WTC11 (cell line): ENCODE measurements around the gene RALBP1. TPM values are rescaled to one million over a fixed set of nuclear protein-coding genes. Genes with fewer than 3 reads are reported as not detected.

Experiments
- ATAC-seq: fragments of 200-7000 bp; cut with Tn5 transposase; 2 replicates; pipeline ENCODE4 v1.10.0; 2021; ENCODE audit warnings: mild to moderate bottlenecking, moderate library complexity
- CTCF ChIA-PET: fragments of 300-600 bp; sonication (Branson Sonifier 250); formaldehyde crosslinking; loops from one replicate; lab custom pipeline; 2021; ENCODE audit warnings: antibody characterized with exemption; lab: Charles Lee
- POLR2A ChIA-PET: fragments of 350-600 bp; sonication (Branson Sonifier 250); formaldehyde crosslinking; loops from one replicate; lab custom pipeline; 2021; ENCODE audit warnings: antibody characterized with exemption; lab: Charles Lee
- DNase-seq: peaks from one replicate; pipeline ENCODE4 v3.0.0; 2021; ENCODE audit warnings: low spot score
- H3K27ac Mint-ChIP-seq: 2 replicates; pipeline ENCODE4 v1.8.0; 2021; ENCODE audit warnings: mixed read lengths
- H3K27me3 Mint-ChIP-seq: 2 replicates; pipeline ENCODE4 v1.8.0; 2021; ENCODE audit warnings: low read depth, mild to moderate bottlenecking, moderate library complexity, mixed read lengths
- H3K36me3 Mint-ChIP-seq: 2 replicates; pipeline ENCODE4 v1.8.0; 2021; ENCODE audit warnings: mixed read lengths
- H3K4me1 Mint-ChIP-seq: 2 replicates; pipeline ENCODE4 v1.8.0; 2022; ENCODE audit warnings: mixed read lengths
- H3K4me3 Mint-ChIP-seq: 2 replicates; pipeline ENCODE4 v1.8.0; 2021; ENCODE audit warnings: mild to moderate bottlenecking, moderate library complexity, mixed read lengths
- H3K9me3 Mint-ChIP-seq: 2 replicates; pipeline ENCODE4 v1.8.0; 2021; ENCODE audit warnings: mixed read lengths
- ATF1 ChIP-seq: sonication (generic); formaldehyde crosslinking; IDR thresholded peaks from 2 replicates; pipeline ENCODE4 v1.8.1; 2023; ENCODE audit warnings: mild to moderate bottlenecking, moderate library complexity, missing genetic modification reagents
- FOXP1 ChIP-seq: sonication (generic); formaldehyde crosslinking; IDR thresholded peaks from 2 replicates; pipeline ENCODE4 v1.8.0; 2022; ENCODE audit warnings: missing genetic modification reagents, mild to moderate bottlenecking, moderate library complexity, borderline replicate concordance
- GTF2I ChIP-seq: fragments of 250-450 bp; sonication (Bioruptor Pico); conservative IDR thresholded peaks from 2 replicates; pipeline ENCODE4 v1.4.0; 2021; ENCODE audit warnings: mild to moderate bottlenecking
- NR2C2 ChIP-seq: sonication (generic); formaldehyde crosslinking; IDR thresholded peaks from 2 replicates; pipeline ENCODE4 v1.8.0; 2022; ENCODE audit warnings: mild to moderate bottlenecking, missing genetic modification reagents
- RELA ChIP-seq: sonication (generic); formaldehyde crosslinking; IDR thresholded peaks from 2 replicates; pipeline ENCODE4 v1.8.1; 2022; ENCODE audit warnings: missing genetic modification reagents, mild to moderate bottlenecking, borderline replicate concordance
- SOX15 ChIP-seq: fragments of 250-450 bp; sonication (Bioruptor Pico); IDR thresholded peaks from 2 replicates; pipeline ENCODE4 v1.9.0; 2021; ENCODE audit warnings: mild to moderate bottlenecking
- TEAD4 ChIP-seq: sonication (generic); formaldehyde crosslinking; IDR thresholded peaks from 2 replicates; pipeline ENCODE4 v1.8.0; 2022; ENCODE audit warnings: mild to moderate bottlenecking, missing genetic modification reagents
- TP53 ChIP-seq: sonication (generic); formaldehyde crosslinking; IDR thresholded peaks from 2 replicates; pipeline ENCODE4 v1.8.1; 2023; ENCODE audit warnings: mild to moderate bottlenecking, missing genetic modification reagents
- ZBTB21 ChIP-seq: sonication (generic); formaldehyde crosslinking; IDR thresholded peaks from 2 replicates; pipeline ENCODE4 v1.8.1; 2023; ENCODE audit warnings: mild to moderate bottlenecking, missing genetic modification reagents, borderline replicate concordance
- ZNF423 ChIP-seq: fragments of 250-450 bp; sonication (Bioruptor Pico); IDR thresholded peaks from 2 replicates; pipeline ENCODE4 v2.1.2; 2022; ENCODE audit warnings: mild to moderate bottlenecking, moderate library complexity
- total RNA-seq: library from RNA; stranded (reverse); gene quantifications from 3 replicates; pipeline ENCODE4 v1.2.3, GENCODE V29; 2021
- TF ChIP-seq, protein P1 (sequence below): sonication (generic); formaldehyde crosslinking; conservative IDR thresholded peaks from 2 replicates; pipeline ENCODE4 v1.8.1; 2023; ENCODE audit warnings: mild to moderate bottlenecking, low read depth, missing genetic modification reagents, moderate library complexity
- TF ChIP-seq, protein P2 (sequence below): fragments of 250-450 bp; sonication (Bioruptor Pico); IDR thresholded peaks from 2 replicates; pipeline ENCODE4 v1.9.0; 2021; ENCODE audit warnings: mild to moderate bottlenecking, borderline replicate concordance
- TF ChIP-seq, protein P3 (sequence below): sonication (generic); formaldehyde crosslinking; IDR thresholded peaks from 2 replicates; pipeline ENCODE4 v1.8.1; 2022; ENCODE audit warnings: missing genetic modification reagents, borderline replicate concordance
- TF ChIP-seq, protein P4 (sequence below): sonication (generic); formaldehyde crosslinking; IDR thresholded peaks from 2 replicates; pipeline ENCODE4 v1.8.0; 2022; ENCODE audit warnings: mild to moderate bottlenecking, missing genetic modification reagents
- TF ChIP-seq, protein P5 (sequence below): sonication (generic); formaldehyde crosslinking; IDR thresholded peaks from 2 replicates; pipeline ENCODE4 v1.8.0; 2023; ENCODE audit warnings: missing genetic modification reagents
- TF ChIP-seq, protein P6 (sequence below): sonication (generic); formaldehyde crosslinking; IDR thresholded peaks from 2 replicates; pipeline ENCODE4 v1.8.0; 2022; ENCODE audit warnings: mild to moderate bottlenecking, missing genetic modification reagents

Gene RALBP1
- total RNA-seq, 1 experiment from 2014 or later: 69.3 TPM

DNA sequence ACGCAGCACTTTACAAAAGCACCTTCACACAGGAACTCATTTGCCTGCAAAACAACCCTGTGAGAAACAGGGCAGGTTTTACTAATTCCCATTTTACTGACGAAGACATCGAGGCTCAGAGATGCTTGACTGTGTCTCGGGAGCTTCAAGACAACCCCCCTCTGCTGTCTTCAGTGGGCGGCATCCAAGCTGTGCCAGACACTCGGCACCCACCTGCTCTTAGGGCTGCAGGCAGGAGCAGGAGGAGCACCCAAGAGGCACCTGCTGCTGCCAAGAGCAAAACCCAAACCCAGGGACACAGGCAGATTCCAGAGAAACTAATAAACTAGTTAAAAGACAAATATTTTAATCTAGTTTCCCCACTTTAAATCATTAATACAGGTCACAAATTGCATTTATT lies 71.2 kb downstream of the RALBP1 start:
- Mint-ChIP-seq H3K36me3 (peaks cover 49% of the 10 kb centered on the region), H3K4me3 (no peak overlapping the region), H3K4me1 (peaks cover 21% of the 10 kb centered on the region), H3K27ac (no peak overlapping the region), H3K27me3 (no peaks in the 10 kb centered on the region)
- DNase-seq (no peak), ATAC-seq (no peak)
- CTCF ChIA-PET: no interaction called here
- POLR2A ChIA-PET: no interaction called here
- TF ChIP-seq ZNF423 (CRISPR knock-in tag) (no peak), GTF2I (CRISPR knock-in tag) (no peak), ZBTB21 (CRISPR knock-in tag) (no peak), ATF1 (no peak), FOXP1 (no peak), TEAD4 (CRISPR knock-in tag) (no peak), NR2C2 (CRISPR knock-in tag) (no peak)
- TF ChIP-seq, protein P1, sequence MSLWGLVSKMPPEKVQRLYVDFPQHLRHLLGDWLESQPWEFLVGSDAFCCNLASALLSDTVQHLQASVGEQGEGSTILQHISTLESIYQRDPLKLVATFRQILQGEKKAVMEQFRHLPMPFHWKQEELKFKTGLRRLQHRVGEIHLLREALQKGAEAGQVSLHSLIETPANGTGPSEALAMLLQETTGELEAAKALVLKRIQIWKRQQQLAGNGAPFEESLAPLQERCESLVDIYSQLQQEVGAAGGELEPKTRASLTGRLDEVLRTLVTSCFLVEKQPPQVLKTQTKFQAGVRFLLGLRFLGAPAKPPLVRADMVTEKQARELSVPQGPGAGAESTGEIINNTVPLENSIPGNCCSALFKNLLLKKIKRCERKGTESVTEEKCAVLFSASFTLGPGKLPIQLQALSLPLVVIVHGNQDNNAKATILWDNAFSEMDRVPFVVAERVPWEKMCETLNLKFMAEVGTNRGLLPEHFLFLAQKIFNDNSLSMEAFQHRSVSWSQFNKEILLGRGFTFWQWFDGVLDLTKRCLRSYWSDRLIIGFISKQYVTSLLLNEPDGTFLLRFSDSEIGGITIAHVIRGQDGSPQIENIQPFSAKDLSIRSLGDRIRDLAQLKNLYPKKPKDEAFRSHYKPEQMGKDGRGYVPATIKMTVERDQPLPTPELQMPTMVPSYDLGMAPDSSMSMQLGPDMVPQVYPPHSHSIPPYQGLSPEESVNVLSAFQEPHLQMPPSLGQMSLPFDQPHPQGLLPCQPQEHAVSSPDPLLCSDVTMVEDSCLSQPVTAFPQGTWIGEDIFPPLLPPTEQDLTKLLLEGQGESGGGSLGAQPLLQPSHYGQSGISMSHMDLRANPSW (CRISPR knock-in tag): no peak
- TF ChIP-seq, protein P2, sequence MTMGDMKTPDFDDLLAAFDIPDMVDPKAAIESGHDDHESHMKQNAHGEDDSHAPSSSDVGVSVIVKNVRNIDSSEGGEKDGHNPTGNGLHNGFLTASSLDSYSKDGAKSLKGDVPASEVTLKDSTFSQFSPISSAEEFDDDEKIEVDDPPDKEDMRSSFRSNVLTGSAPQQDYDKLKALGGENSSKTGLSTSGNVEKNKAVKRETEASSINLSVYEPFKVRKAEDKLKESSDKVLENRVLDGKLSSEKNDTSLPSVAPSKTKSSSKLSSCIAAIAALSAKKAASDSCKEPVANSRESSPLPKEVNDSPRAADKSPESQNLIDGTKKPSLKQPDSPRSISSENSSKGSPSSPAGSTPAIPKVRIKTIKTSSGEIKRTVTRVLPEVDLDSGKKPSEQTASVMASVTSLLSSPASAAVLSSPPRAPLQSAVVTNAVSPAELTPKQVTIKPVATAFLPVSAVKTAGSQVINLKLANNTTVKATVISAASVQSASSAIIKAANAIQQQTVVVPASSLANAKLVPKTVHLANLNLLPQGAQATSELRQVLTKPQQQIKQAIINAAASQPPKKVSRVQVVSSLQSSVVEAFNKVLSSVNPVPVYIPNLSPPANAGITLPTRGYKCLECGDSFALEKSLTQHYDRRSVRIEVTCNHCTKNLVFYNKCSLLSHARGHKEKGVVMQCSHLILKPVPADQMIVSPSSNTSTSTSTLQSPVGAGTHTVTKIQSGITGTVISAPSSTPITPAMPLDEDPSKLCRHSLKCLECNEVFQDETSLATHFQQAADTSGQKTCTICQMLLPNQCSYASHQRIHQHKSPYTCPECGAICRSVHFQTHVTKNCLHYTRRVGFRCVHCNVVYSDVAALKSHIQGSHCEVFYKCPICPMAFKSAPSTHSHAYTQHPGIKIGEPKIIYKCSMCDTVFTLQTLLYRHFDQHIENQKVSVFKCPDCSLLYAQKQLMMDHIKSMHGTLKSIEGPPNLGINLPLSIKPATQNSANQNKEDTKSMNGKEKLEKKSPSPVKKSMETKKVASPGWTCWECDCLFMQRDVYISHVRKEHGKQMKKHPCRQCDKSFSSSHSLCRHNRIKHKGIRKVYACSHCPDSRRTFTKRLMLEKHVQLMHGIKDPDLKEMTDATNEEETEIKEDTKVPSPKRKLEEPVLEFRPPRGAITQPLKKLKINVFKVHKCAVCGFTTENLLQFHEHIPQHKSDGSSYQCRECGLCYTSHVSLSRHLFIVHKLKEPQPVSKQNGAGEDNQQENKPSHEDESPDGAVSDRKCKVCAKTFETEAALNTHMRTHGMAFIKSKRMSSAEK (CRISPR knock-in tag): no peak
- TF ChIP-seq, protein P3, sequence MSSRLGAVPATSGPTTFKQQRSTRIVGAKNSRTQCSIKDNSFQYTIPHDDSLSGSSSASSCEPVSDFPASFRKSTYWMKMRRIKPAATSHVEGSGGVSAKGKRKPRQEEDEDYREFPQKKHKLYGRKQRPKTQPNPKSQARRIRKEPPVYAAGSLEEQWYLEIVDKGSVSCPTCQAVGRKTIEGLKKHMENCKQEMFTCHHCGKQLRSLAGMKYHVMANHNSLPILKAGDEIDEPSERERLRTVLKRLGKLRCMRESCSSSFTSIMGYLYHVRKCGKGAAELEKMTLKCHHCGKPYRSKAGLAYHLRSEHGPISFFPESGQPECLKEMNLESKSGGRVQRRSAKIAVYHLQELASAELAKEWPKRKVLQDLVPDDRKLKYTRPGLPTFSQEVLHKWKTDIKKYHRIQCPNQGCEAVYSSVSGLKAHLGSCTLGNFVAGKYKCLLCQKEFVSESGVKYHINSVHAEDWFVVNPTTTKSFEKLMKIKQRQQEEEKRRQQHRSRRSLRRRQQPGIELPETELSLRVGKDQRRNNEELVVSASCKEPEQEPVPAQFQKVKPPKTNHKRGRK (CRISPR knock-in tag): no peak
- TF ChIP-seq, protein P4, sequence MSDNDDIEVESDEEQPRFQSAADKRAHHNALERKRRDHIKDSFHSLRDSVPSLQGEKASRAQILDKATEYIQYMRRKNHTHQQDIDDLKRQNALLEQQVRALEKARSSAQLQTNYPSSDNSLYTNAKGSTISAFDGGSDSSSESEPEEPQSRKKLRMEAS (CRISPR knock-in tag): no peak
- TF ChIP-seq, protein P5, sequence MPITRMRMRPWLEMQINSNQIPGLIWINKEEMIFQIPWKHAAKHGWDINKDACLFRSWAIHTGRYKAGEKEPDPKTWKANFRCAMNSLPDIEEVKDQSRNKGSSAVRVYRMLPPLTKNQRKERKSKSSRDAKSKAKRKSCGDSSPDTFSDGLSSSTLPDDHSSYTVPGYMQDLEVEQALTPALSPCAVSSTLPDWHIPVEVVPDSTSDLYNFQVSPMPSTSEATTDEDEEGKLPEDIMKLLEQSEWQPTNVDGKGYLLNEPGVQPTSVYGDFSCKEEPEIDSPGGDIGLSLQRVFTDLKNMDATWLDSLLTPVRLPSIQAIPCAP (CRISPR knock-in tag): no peak
- TF ChIP-seq, protein P6, sequence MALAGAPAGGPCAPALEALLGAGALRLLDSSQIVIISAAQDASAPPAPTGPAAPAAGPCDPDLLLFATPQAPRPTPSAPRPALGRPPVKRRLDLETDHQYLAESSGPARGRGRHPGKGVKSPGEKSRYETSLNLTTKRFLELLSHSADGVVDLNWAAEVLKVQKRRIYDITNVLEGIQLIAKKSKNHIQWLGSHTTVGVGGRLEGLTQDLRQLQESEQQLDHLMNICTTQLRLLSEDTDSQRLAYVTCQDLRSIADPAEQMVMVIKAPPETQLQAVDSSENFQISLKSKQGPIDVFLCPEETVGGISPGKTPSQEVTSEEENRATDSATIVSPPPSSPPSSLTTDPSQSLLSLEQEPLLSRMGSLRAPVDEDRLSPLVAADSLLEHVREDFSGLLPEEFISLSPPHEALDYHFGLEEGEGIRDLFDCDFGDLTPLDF (CRISPR knock-in tag): no peak
- TF ChIP-seq, all 79 proteins: peak for 0
- no peaks in the 10 kb centered on the region for H3K9me3 Mint-ChIP-seq

DNA sequence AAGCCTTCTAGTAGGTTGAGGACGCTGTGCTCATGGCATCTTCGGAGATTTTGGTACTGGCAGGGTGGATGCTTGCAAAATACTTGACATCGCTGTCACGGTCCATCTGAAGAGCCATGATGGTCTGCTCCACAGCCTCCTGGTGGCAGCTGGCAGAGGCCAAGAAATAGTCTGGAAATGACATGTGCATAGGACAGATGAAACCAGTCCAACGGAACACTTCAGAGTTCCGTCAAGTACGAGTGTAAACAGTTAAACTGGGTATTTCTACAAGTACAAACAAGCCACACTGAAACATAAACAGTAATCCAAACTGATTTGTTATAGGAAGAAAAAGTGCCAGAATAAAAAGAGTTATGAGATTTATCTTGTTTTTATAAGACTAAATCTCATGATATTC lies 72.5 kb downstream of the RALBP1 start:
- DNase-seq (no peak), ATAC-seq (no peak)
- no peak for TF ChIP-seq SOX15 (CRISPR knock-in tag)
- no peak for TF ChIP-seq TP53
- no peak for TF ChIP-seq RELA (CRISPR knock-in tag)
- no peak overlapping the region for H3K4me3 Mint-ChIP-seq
- H3K27me3 Mint-ChIP-seq: no peaks in the 10 kb centered on the region
- peaks cover 24% of the 10 kb centered on the region for H3K4me1 Mint-ChIP-seq
- POLR2A ChIA-PET: no interaction called here
- no peak overlapping the region; the same call in 1 of the 2 replicates for H3K27ac Mint-ChIP-seq
- H3K9me3 Mint-ChIP-seq: peaks cover 3% of the 10 kb centered on the region
- peaks cover 62% of the 10 kb centered on the region for H3K36me3 Mint-ChIP-seq
- CTCF ChIA-PET: no interaction called here
